AG09319 (cell line): ENCODE results near the gene OTOGL.

Source experiments
- DNase-seq: peaks from one replicate; pipeline ENCODE4 v3.0.0-alpha.2; 2010; ENCODE audit warnings: low read depth; ENCODE audit errors: extremely low read depth
- CTCF ChIP-seq: IDR thresholded peaks from 2 replicates; pipeline ENCODE4 v1.5.1; 2011; ENCODE audit warnings: low read depth, mild to moderate bottlenecking, inconsistent platforms, low read length, moderate library complexity

Gene OTOGL

GRCh38 chr12:80100591-80100990 is 1.3 kb downstream of the OTOGL start:
- DNase-seq, result no peak
- TF ChIP-seq CTCF, result no peak

GRCh38 chr12:80101126-80101525 is 1.8 kb downstream of the OTOGL start:
- TF ChIP-seq CTCF, result no peak
- DNase-seq, result no peak

- DNase-seq, result no peak
- no peak for TF ChIP-seq CTCF
Observed at GRCh38 chr12:80107221-80107620, 7.9 kb downstream of the OTOGL start.

GRCh38 chr12:80116735-80117134 is 17.4 kb downstream of the OTOGL start:
- DNase-seq, result no peak
- no peak for TF ChIP-seq CTCF

GRCh38 chr12:80118565-80119324 is 19.4 kb downstream of the OTOGL start:
- no peak for TF ChIP-seq CTCF
- DNase-seq, result no peak

- TF ChIP-seq CTCF, result no peak
- no peak for DNase-seq
Observed at GRCh38 chr12:80120994-80121393, 21.7 kb downstream of the OTOGL start.

GRCh38 chr12:80121661-80122060 is 22.3 kb downstream of the OTOGL start:
- no peak for TF ChIP-seq CTCF
- no peak for DNase-seq
